Breast epithelium (tissue), 4 donors: ENCODE measurements around the gene COX19. TPM values are rescaled to one million over a fixed set of nuclear protein-coding genes. Genes with fewer than 3 reads are reported as not detected.

Experiments
- DNase-seq, 2 donors: peaks; one replicate each; pipeline ENCODE4 v3.0.0-alpha.2; 2019; ENCODE audit warnings: low spot score in 2 of 2
- H3K27ac ChIP-seq, 2 donors: fragments of 200-600 bp; sonication (generic) in 1 of 2; one replicate each; pipeline ENCODE4 v1.5.1; 2016 to 2019; ENCODE audit warnings: mild to moderate bottlenecking in 1 of 2
- H3K27me3 ChIP-seq, 2 donors: fragments of 200-600 bp; sonication (generic) in 1 of 2; one replicate each; pipeline versions ENCODE4 v1.5.1 to v1.6.0; 2017 to 2019; ENCODE audit warnings: control low read depth in 1 of 2, mild to moderate bottlenecking in 1 of 2
- H3K36me3 ChIP-seq: fragments of 200-600 bp; one replicate; pipeline ENCODE4 v1.5.1; 2019
- H3K4me1 ChIP-seq, 2 donors: fragments of 200-600 bp; sonication (generic); one replicate each; pipeline ENCODE4 v1.5.1; 2016 to 2019; ENCODE audit warnings: control low read depth in 1 of 2
- H3K4me3 ChIP-seq, 3 donors: fragments of 200-600 bp; sonication (generic); 1 replicate in 2 of 3; 2 replicates in 1 of 3; pipeline ENCODE4 v1.5.1; 2016 to 2019; ENCODE audit warnings: mild to moderate bottlenecking in 3 of 3, moderate library complexity in 2 of 3
- H3K9me3 ChIP-seq, 2 donors: fragments of 200-600 bp; sonication (generic) in 1 of 2; one replicate each; pipeline ENCODE4 v1.5.1; 2016 to 2019; ENCODE audit warnings: control low read depth in 1 of 2
- POLR2A ChIP-seq: fragments of 450-650 bp; IDR thresholded peaks from one replicate; pipeline ENCODE4 v1.6.1; 2016; ENCODE audit warnings: antibody characterized with exemption, mild to moderate bottlenecking, moderate library complexity
- POLR2AphosphoS5 ChIP-seq, 3 donors: sonication (generic); formaldehyde crosslinking; IDR thresholded peaks; one replicate each; pipeline ENCODE4 v1.6.1; 2017; ENCODE audit warnings: antibody characterized with exemption in 3 of 3
- intact Hi-C: fragments of 100-400 bp; cut with DNase I; formaldehyde crosslinking; loops from one replicate; pipeline ENCODE4 v1.15.1; 2023; ENCODE audit warnings: low total_unique reads
- total RNA-seq, 3 donors: library from RNA; depleted of rRNA; stranded (reverse); fragments of >200 nt; gene quantifications; one replicate each; pipeline ENCODE4 v1.1.0, GENCODE V29; 2016
- TF ChIP-seq, protein P1 (sequence below), 3 donors: fragments of 450-650 bp; IDR thresholded peaks; one replicate each; pipeline ENCODE4 v1.5.1; 2016 to 2017; ENCODE audit warnings: antibody characterized with exemption in 3 of 3, mild to moderate bottlenecking in 3 of 3, moderate library complexity in 3 of 3

The COX19 gene
- total RNA-seq, 3 donors from 2014 or later: 8.5 to 17.3 (median 8.8) TPM

GRCh38 chr7:1011297-1012003, 36.1 kb upstream of the COX19 start:
- peak overlapping the region in 1 of 2 donors; percentile 19 for H3K27ac ChIP-seq
- no peak for TF ChIP-seq POLR2A
- TF ChIP-seq, protein P1, sequence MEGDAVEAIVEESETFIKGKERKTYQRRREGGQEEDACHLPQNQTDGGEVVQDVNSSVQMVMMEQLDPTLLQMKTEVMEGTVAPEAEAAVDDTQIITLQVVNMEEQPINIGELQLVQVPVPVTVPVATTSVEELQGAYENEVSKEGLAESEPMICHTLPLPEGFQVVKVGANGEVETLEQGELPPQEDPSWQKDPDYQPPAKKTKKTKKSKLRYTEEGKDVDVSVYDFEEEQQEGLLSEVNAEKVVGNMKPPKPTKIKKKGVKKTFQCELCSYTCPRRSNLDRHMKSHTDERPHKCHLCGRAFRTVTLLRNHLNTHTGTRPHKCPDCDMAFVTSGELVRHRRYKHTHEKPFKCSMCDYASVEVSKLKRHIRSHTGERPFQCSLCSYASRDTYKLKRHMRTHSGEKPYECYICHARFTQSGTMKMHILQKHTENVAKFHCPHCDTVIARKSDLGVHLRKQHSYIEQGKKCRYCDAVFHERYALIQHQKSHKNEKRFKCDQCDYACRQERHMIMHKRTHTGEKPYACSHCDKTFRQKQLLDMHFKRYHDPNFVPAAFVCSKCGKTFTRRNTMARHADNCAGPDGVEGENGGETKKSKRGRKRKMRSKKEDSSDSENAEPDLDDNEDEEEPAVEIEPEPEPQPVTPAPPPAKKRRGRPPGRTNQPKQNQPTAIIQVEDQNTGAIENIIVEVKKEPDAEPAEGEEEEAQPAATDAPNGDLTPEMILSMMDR (IDR thresholded peaks at IDR 0.05): no peak
- TF ChIP-seq POLR2AphosphoS5 (IDR thresholded peaks at IDR 0.05): no peak
- DNase-seq: no peak
- no peaks in the 10 kb centered on the region for H3K27me3 ChIP-seq
- H3K9me3 ChIP-seq: no peaks in the 10 kb centered on the region
- H3K4me3 ChIP-seq: no peak overlapping the region
- H3K36me3 ChIP-seq: no peaks in the 10 kb centered on the region
- intact Hi-C loops: no loop called here
- H3K4me1 ChIP-seq: no peaks in the 10 kb centered on the region

- H3K27ac ChIP-seq: no peak overlapping the region
- no peaks in the 10 kb centered on the region for H3K27me3 ChIP-seq
- no peak for DNase-seq
- no peak for TF ChIP-seq POLR2AphosphoS5 (IDR thresholded peaks at IDR 0.05)
- TF ChIP-seq, protein P1 (IDR thresholded peaks at IDR 0.05): no peak
- TF ChIP-seq POLR2A: no peak
- no peak overlapping the region for H3K4me3 ChIP-seq
- H3K36me3 ChIP-seq: no peaks in the 10 kb centered on the region
- H3K4me1 ChIP-seq: no peaks in the 10 kb centered on the region
- no peaks in the 10 kb centered on the region for H3K9me3 ChIP-seq
- intact Hi-C loops: no loop called here
Observed at GRCh38 chr7:1010226-1010625, 34.9 kb upstream of the COX19 start.

DNA sequence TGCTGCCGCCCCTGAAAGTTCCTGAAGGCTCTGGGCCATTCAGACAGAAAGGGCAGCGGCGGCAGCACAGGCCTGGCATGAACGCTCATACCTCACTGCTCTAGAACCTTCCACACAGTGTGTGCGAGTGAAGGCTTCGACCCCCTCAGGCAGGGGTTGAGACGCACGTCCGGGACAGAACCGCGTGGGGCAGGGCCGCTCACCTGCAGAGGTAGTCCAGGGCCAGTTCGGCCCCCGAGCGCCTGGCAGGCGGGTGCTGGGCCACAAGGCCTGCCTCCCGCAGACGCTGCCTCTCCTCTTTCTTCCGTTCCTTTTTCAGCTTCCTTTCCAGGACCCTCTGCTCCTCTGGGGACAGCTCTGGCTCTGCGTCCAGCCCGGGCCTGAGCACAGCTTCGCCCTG, 34.4 kb upstream of the COX19 start:
- TF ChIP-seq POLR2A: no peak
- TF ChIP-seq, protein P1 (IDR thresholded peaks at IDR 0.05): no peak
- no peak for TF ChIP-seq POLR2AphosphoS5 (IDR thresholded peaks at IDR 0.05)
- no peak for DNase-seq
- H3K36me3 ChIP-seq: no peaks in the 10 kb centered on the region
- no peaks in the 10 kb centered on the region for H3K4me1 ChIP-seq
- H3K4me3 ChIP-seq: no peak overlapping the region
- intact Hi-C loops: no loop called here
- H3K27me3 ChIP-seq: no peaks in the 10 kb centered on the region
- H3K27ac ChIP-seq: no peak overlapping the region
- no peaks in the 10 kb centered on the region for H3K9me3 ChIP-seq

GRCh38 chr7:1008733-1009363, 33.5 kb upstream of the COX19 start:
- intact Hi-C loops: no loop called here
- Histone ChIP-seq H3K9me3 (no peaks in the 10 kb centered on the region), H3K36me3 (no peaks in the 10 kb centered on the region), H3K27ac (no peak overlapping the region), H3K4me1 (no peaks in the 10 kb centered on the region), H3K4me3 (no peak overlapping the region), H3K27me3 (no peaks in the 10 kb centered on the region)
- no peak for TF ChIP-seq POLR2AphosphoS5 (IDR thresholded peaks at IDR 0.05)
- TF ChIP-seq, protein P1 (IDR thresholded peaks at IDR 0.05): no peak
- TF ChIP-seq POLR2A: no peak
- no peak for DNase-seq

DNA sequence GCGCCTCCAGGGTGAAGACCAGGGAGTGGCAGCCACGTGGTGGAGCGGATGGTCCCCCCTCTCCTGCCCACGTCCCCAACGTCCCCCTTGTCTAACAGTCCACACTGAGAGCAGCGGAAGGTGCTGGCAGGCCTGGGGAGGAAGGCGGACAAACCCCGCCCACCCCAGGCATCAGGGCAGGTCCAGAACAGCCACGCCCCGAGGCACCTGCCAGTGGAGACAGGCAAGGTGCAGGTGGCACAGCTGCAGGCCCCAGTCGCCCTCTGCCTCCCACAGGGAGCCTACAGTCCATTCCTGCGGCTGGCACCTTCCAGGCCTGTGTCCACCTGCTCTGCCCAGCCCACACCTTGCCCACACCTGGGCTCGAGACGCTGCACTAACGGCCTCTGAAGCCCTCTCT, 32.6 kb upstream of the COX19 start:
- no peaks in the 10 kb centered on the region for H3K36me3 ChIP-seq

More for the DNA sequence above, 32.6 kb upstream of the COX19 start:
- H3K4me3 ChIP-seq: no peak overlapping the region
- no peak for DNase-seq
- TF ChIP-seq, protein P1 (IDR thresholded peaks at IDR 0.05): no peak
- TF ChIP-seq POLR2AphosphoS5 (IDR thresholded peaks at IDR 0.05) (no peak), POLR2A (no peak)
- H3K27ac ChIP-seq: no peak overlapping the region
- H3K9me3 ChIP-seq: no peaks in the 10 kb centered on the region
- intact Hi-C loops: no loop called here
- no peaks in the 10 kb centered on the region for H3K4me1 ChIP-seq
- H3K27me3 ChIP-seq: no peaks in the 10 kb centered on the region
